Adrenal gland (tissue), 5 donors: ENCODE results near the gene CENPP.

ENCODE experiments used
- POLR2A ChIP-seq, 2 donors: fragments of 450-650 bp; IDR thresholded peaks; one replicate each; pipeline ENCODE4 v1.6.1; 2017; ENCODE audit warnings: antibody characterized with exemption in 2 of 2, mild to moderate bottlenecking in 2 of 2, moderate library complexity in 1 of 2
- TF ChIP-seq, protein P1 (sequence below), 6 experiments: fragments of 450-650 bp in 4 of 6; fragments of 200-600 bp in 2 of 6; sonication (generic) in 1 of 6; IDR thresholded peaks; 1 replicate in 5 of 6; 2 replicates in 1 of 6; pipeline versions ENCODE4 v1.5.1 to v1.8.0; 2016 to 2021; ENCODE audit warnings: antibody characterized with exemption in 6 of 6, mild to moderate bottlenecking in 2 of 6, moderate library complexity in 1 of 6
- donor health status: DM: no; HTN: no; CAD: no.

DNA sequence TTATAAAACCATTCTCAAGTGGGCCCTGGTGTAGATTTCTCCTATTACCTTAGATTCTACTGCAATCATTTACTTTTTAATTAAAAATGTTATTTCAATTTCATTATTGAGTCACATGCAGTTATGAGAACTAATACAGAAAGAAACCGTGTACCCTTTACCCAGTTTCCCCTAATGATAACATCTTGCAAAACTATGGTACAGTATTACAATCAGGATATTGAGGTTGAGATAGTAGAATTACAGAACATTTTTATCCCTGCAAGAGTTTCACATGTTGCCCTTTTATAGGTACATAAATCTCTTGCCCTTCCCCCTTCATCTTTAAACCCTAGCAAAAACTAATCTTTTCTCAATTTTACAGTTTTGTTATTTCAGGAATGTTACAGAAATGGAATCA, 109.5 kb downstream of the CENPP start:
- TF ChIP-seq, protein P1, sequence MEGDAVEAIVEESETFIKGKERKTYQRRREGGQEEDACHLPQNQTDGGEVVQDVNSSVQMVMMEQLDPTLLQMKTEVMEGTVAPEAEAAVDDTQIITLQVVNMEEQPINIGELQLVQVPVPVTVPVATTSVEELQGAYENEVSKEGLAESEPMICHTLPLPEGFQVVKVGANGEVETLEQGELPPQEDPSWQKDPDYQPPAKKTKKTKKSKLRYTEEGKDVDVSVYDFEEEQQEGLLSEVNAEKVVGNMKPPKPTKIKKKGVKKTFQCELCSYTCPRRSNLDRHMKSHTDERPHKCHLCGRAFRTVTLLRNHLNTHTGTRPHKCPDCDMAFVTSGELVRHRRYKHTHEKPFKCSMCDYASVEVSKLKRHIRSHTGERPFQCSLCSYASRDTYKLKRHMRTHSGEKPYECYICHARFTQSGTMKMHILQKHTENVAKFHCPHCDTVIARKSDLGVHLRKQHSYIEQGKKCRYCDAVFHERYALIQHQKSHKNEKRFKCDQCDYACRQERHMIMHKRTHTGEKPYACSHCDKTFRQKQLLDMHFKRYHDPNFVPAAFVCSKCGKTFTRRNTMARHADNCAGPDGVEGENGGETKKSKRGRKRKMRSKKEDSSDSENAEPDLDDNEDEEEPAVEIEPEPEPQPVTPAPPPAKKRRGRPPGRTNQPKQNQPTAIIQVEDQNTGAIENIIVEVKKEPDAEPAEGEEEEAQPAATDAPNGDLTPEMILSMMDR (IDR thresholded peaks at IDR 0.05): no peak
- no peak for TF ChIP-seq POLR2A (IDR thresholded peaks at IDR 0.05)
